ENCODE data around the gene FREM2. TPM values are rescaled to one million over a fixed set of nuclear protein-coding genes. Genes with fewer than 3 reads are reported as not detected.

FREM2 gene
- total RNA-seq, 1 experiment from 2014 or later = 42.6 TPM

GRCh38 chr13:38844581-38844980 is 157.7 kb downstream of the FREM2 start:
- CTCF ChIA-PET = no interaction called here
- DNase-seq = peak in 1 of 2 experiments; percentile 13
- no peak overlapping the region for H3K4me3 Mint-ChIP-seq (ENCODE audit: unreplicated experiment)
- no peaks in the 10 kb centered on the region for H3K27me3 ChIP-seq (replicated peaks; ENCODE audit: control insufficient read depth, insufficient read depth, low read length)
- peaks cover 41% of the 10 kb centered on the region for H3K4me1 ChIP-seq
- H3K36me3 Mint-ChIP-seq (ENCODE audit: insufficient read depth, unreplicated experiment) = peaks cover 26% of the 10 kb centered on the region
- peak overlapping the region; percentile 2 for H3K27ac Mint-ChIP-seq (ENCODE audit: unreplicated experiment)
- no peaks in the 10 kb centered on the region for H3K9me3 Mint-ChIP-seq (ENCODE audit: unreplicated experiment)
- no peaks in the 10 kb centered on the region for H3K27me3 Mint-ChIP-seq (ENCODE audit: insufficient read depth, unreplicated experiment)
- no peaks in the 10 kb centered on the region for H3K9me3 ChIP-seq
- H3K4me3 ChIP-seq (ENCODE audit: low read depth, low read length) = no peak overlapping the region
- TF ChIP-seq CTCF (IDR thresholded peaks at IDR 0.05; ENCODE audit: insufficient read depth in 1 of 2, low read depth in 1 of 2, low read length in 1 of 2, severe bottlenecking in 1 of 2, unreplicated experiment in 1 of 2) = no peak
- peaks cover 28% of the 10 kb centered on the region for H3K4me1 Mint-ChIP-seq (ENCODE audit: low read depth, unreplicated experiment)
- POLR2A ChIA-PET = no interaction called here
- H3K36me3 ChIP-seq (ENCODE audit: control insufficient read depth, insufficient read depth, low read length) = no peaks in the 10 kb centered on the region
- no TSS peak for BruUV-seq (replicated peaks)
- intact Hi-C loops (cut with micrococcal nuclease; ENCODE audit: unreplicated experiment) = loop anchor here (5.0 kb wide), 2 partner anchors 62 to 82 kb away; no protein-coding TSS in a partner anchor

- peaks cover 18% of the 10 kb centered on the region for H3K4me1 Mint-ChIP-seq (ENCODE audit: low read depth, unreplicated experiment)
- Histone ChIP-seq H3K4me1 (peaks cover 28% of the 10 kb centered on the region), H3K9me3 (no peaks in the 10 kb centered on the region), H3K27me3 (replicated peaks; ENCODE audit: control insufficient read depth, insufficient read depth, low read length) (no peaks in the 10 kb centered on the region), H3K36me3 (ENCODE audit: control insufficient read depth, insufficient read depth, low read length) (no peaks in the 10 kb centered on the region), H3K4me3 (ENCODE audit: low read depth, low read length) (no peak overlapping the region)
- no peak overlapping the region for H3K4me3 Mint-ChIP-seq (ENCODE audit: unreplicated experiment)
- H3K27ac Mint-ChIP-seq (ENCODE audit: unreplicated experiment) = no peak overlapping the region
- no peak for TF ChIP-seq CTCF (IDR thresholded peaks at IDR 0.05; ENCODE audit: insufficient read depth in 1 of 2, low read depth in 1 of 2, low read length in 1 of 2, severe bottlenecking in 1 of 2, unreplicated experiment in 1 of 2)
- BruUV-seq (replicated peaks) = no TSS peak
- intact Hi-C loops (cut with micrococcal nuclease; ENCODE audit: unreplicated experiment) = no loop called here
- POLR2A ChIA-PET = no interaction called here
- CTCF ChIA-PET = no interaction called here
- no peaks in the 10 kb centered on the region for H3K9me3 Mint-ChIP-seq (ENCODE audit: unreplicated experiment)
- H3K27me3 Mint-ChIP-seq (ENCODE audit: insufficient read depth, unreplicated experiment) = no peaks in the 10 kb centered on the region
- DNase-seq = no peak
- peaks cover 54% of the 10 kb centered on the region for H3K36me3 Mint-ChIP-seq (ENCODE audit: insufficient read depth, unreplicated experiment)
Measured at GRCh38 chr13:38848360-38848759, 161.5 kb downstream of the FREM2 start.

- peaks cover 18% of the 10 kb centered on the region for H3K4me1 ChIP-seq
- Mint-ChIP-seq H3K4me3 (ENCODE audit: unreplicated experiment) (no peak overlapping the region), H3K9me3 (ENCODE audit: unreplicated experiment) (no peaks in the 10 kb centered on the region), H3K36me3 (ENCODE audit: insufficient read depth, unreplicated experiment) (peaks cover 57% of the 10 kb centered on the region), H3K4me1 (ENCODE audit: low read depth, unreplicated experiment) (peaks cover 13% of the 10 kb centered on the region), H3K27me3 (ENCODE audit: insufficient read depth, unreplicated experiment) (no peaks in the 10 kb centered on the region), H3K27ac (ENCODE audit: unreplicated experiment) (no peak overlapping the region)
- intact Hi-C loops (cut with micrococcal nuclease; ENCODE audit: unreplicated experiment) = no loop called here
- DNase-seq = no peak
- ChIA-PET CTCF (no interaction called here), POLR2A (no interaction called here)
- no peak overlapping the region for H3K4me3 ChIP-seq (ENCODE audit: low read depth, low read length)
- H3K27me3 ChIP-seq (replicated peaks; ENCODE audit: control insufficient read depth, insufficient read depth, low read length) = no peaks in the 10 kb centered on the region
- BruUV-seq (replicated peaks) = no TSS peak
- no peak for TF ChIP-seq CTCF (IDR thresholded peaks at IDR 0.05; ENCODE audit: insufficient read depth in 1 of 2, low read depth in 1 of 2, low read length in 1 of 2, severe bottlenecking in 1 of 2, unreplicated experiment in 1 of 2)
- H3K9me3 ChIP-seq = no peaks in the 10 kb centered on the region
- H3K36me3 ChIP-seq (ENCODE audit: control insufficient read depth, insufficient read depth, low read length) = no peaks in the 10 kb centered on the region
Measured at GRCh38 chr13:38849315-38849714, 162.4 kb downstream of the FREM2 start.

All from Caco-2 (cell line).